Muscle of leg (tissue), 11 donors: ENCODE results near the gene CBFA2T3. TPM values are rescaled to one million over a fixed set of nuclear protein-coding genes. Genes with fewer than 3 reads are reported as not detected.

Experiments used
- DNase-seq: peaks from one replicate; pipeline ENCODE4 v3.0.0; 2013
- H3K27ac ChIP-seq: one replicate; pipeline ENCODE4 v1.5.1; 2013; ENCODE audit warnings: mild to moderate bottlenecking, low read length, control low read depth
- H3K27me3 ChIP-seq: one replicate; pipeline ENCODE4 v1.6.1; 2013; ENCODE audit warnings: low read length; ENCODE audit not compliant: control insufficient read depth, insufficient read depth
- H3K36me3 ChIP-seq: one replicate; pipeline ENCODE4 v1.6.1; 2013; ENCODE audit warnings: low read length; ENCODE audit not compliant: control insufficient read depth, insufficient read depth
- H3K4me1 ChIP-seq: one replicate; pipeline ENCODE4 v1.6.1; 2013; ENCODE audit warnings: low read length; ENCODE audit not compliant: control insufficient read depth, insufficient read depth
- H3K4me3 ChIP-seq: one replicate; pipeline ENCODE4 v1.5.1; 2013; ENCODE audit warnings: low read length, control low read depth
- H3K9me3 ChIP-seq: replicated peaks from 2 replicates; pipeline ENCODE4 v1.6.1; 2013; ENCODE audit warnings: low read depth, low read length; ENCODE audit not compliant: control insufficient read depth
- WGBS: methylation state at CpG from one replicate; pipeline ENCODE4 v1.1.5; 2013; ENCODE audit warnings: missing lambda C conversion rate; ENCODE audit not compliant: insufficient coverage; 5-methylcytosine and 5-hydroxymethylcytosine counted together
- polyA plus RNA-seq, 8 donors: library from polyadenylated mRNA; unstranded; fragments of 120-200 nt; gene quantifications; one replicate each; pipeline versions ENCODE4 v1.2.1 to v1.2.3, GENCODE V29; 2013; ENCODE audit warnings: inconsistent platforms in 1 of 8, low replicate concordance in 1 of 8; ENCODE audit not compliant: insufficient read length in 8 of 8, insufficient read depth in 1 of 8
- total RNA-seq: library from RNA; stranded (reverse); fragments of 120-200 nt; gene quantifications from one replicate; pipeline ENCODE4 v1.2.4, GENCODE V29; 2013

The CBFA2T3 gene
- total and polyA plus RNA-seq, 9 donors = 3.8 to 23.0 (median 17.8) TPM

- Histone ChIP-seq H3K27me3 (no peaks in the 10 kb centered on the region), H3K9me3 (no peaks in the 10 kb centered on the region), H3K36me3 (peaks cover 38% of the 10 kb centered on the region), H3K4me1 (no peaks in the 10 kb centered on the region), H3K27ac (no peak overlapping the region), H3K4me3 (no peak overlapping the region)
- DNase-seq = no peak
- 89% methylated on average over 20 of the region's 20 CpGs for WGBS
Observed at GRCh38 chr16:88837806-88838205, 139.2 kb downstream of the CBFA2T3 start.

- 86% methylated on average over 17 of the region's 17 CpGs for WGBS
- Histone ChIP-seq H3K36me3 (peaks cover 35% of the 10 kb centered on the region), H3K4me3 (no peak overlapping the region), H3K27me3 (no peaks in the 10 kb centered on the region), H3K4me1 (no peaks in the 10 kb centered on the region), H3K9me3 (no peaks in the 10 kb centered on the region), H3K27ac (no peak overlapping the region)
- no peak for DNase-seq
Observed at GRCh38 chr16:88836791-88837190, 140.2 kb downstream of the CBFA2T3 start.

- 89% methylated on average over 28 of the region's 33 CpGs for WGBS
- Histone ChIP-seq H3K4me3 (no peak overlapping the region), H3K36me3 (peaks cover 31% of the 10 kb centered on the region), H3K27ac (no peak overlapping the region), H3K4me1 (no peaks in the 10 kb centered on the region), H3K27me3 (no peaks in the 10 kb centered on the region), H3K9me3 (no peaks in the 10 kb centered on the region)
- no peak for DNase-seq
Observed at GRCh38 chr16:88835818-88836217, 141.2 kb downstream of the CBFA2T3 start.

- Histone ChIP-seq H3K27ac (no peak overlapping the region), H3K4me3 (no peak overlapping the region), H3K27me3 (no peaks in the 10 kb centered on the region), H3K4me1 (no peaks in the 10 kb centered on the region), H3K36me3 (peaks cover 28% of the 10 kb centered on the region), H3K9me3 (no peaks in the 10 kb centered on the region)
- DNase-seq = no peak
- WGBS = 77% methylated on average over 10 of the region's 11 CpGs
Observed at GRCh38 chr16:88835383-88835782, 141.6 kb downstream of the CBFA2T3 start.

GRCh38 chr16:88834670-88835069, 142.3 kb downstream of the CBFA2T3 start:
- 85% methylated on average over 11 of the region's 13 CpGs for WGBS
- Histone ChIP-seq H3K9me3 (no peaks in the 10 kb centered on the region), H3K27me3 (no peaks in the 10 kb centered on the region), H3K4me3 (no peak overlapping the region), H3K4me1 (no peaks in the 10 kb centered on the region), H3K27ac (no peak overlapping the region), H3K36me3 (peaks cover 21% of the 10 kb centered on the region)
- DNase-seq = no peak

- Histone ChIP-seq H3K36me3 (peaks cover 15% of the 10 kb centered on the region), H3K27ac (no peak overlapping the region), H3K27me3 (no peaks in the 10 kb centered on the region), H3K4me3 (no peak overlapping the region), H3K9me3 (no peaks in the 10 kb centered on the region), H3K4me1 (no peaks in the 10 kb centered on the region)
- WGBS = 95% methylated on average over 8 of the region's 13 CpGs
- DNase-seq = no peak
Observed at GRCh38 chr16:88833086-88833485, 143.9 kb downstream of the CBFA2T3 start.

- Histone ChIP-seq H3K4me3 (no peak overlapping the region), H3K27ac (no peak overlapping the region), H3K27me3 (no peaks in the 10 kb centered on the region), H3K36me3 (peaks cover 19% of the 10 kb centered on the region), H3K4me1 (no peaks in the 10 kb centered on the region), H3K9me3 (no peaks in the 10 kb centered on the region)
- DNase-seq = no peak
- whole genome bisulfite sequencing = 59% methylated on average over 12 of the region's 13 CpGs
Observed at GRCh38 chr16:88831838-88832237, 145.2 kb downstream of the CBFA2T3 start.

- Histone ChIP-seq H3K9me3 (no peaks in the 10 kb centered on the region), H3K27ac (no peak overlapping the region), H3K4me1 (no peaks in the 10 kb centered on the region), H3K27me3 (no peaks in the 10 kb centered on the region), H3K36me3 (peaks cover 24% of the 10 kb centered on the region), H3K4me3 (no peak overlapping the region)
- 95% methylated on average over 10 of the region's 14 CpGs for WGBS
- no peak for DNase-seq
Observed at GRCh38 chr16:88830783-88831182, 146.2 kb downstream of the CBFA2T3 start.

- H3K4me1 ChIP-seq = no peaks in the 10 kb centered on the region
- H3K4me3 ChIP-seq = no peak overlapping the region
- no peaks in the 10 kb centered on the region for H3K27me3 ChIP-seq
- no peaks in the 10 kb centered on the region for H3K9me3 ChIP-seq
- no peak overlapping the region for H3K27ac ChIP-seq
- peaks cover 26% of the 10 kb centered on the region for H3K36me3 ChIP-seq
- no peak for DNase-seq
- WGBS = 57% methylated on average over 8 of the region's 11 CpGs
Observed at GRCh38 chr16:88830258-88830657, 146.7 kb downstream of the CBFA2T3 start.

GRCh38 chr16:88828711-88829110, 148.3 kb downstream of the CBFA2T3 start:
- Histone ChIP-seq H3K9me3 (no peaks in the 10 kb centered on the region), H3K27me3 (no peaks in the 10 kb centered on the region), H3K36me3 (peaks cover 30% of the 10 kb centered on the region), H3K27ac (no peak overlapping the region), H3K4me1 (no peaks in the 10 kb centered on the region), H3K4me3 (no peak overlapping the region)
- WGBS = 89% methylated on average over 24 of the region's 24 CpGs
- no peak for DNase-seq

GRCh38 chr16:88827727-88828126, 149.3 kb downstream of the CBFA2T3 start:
- Histone ChIP-seq H3K27ac (no peak overlapping the region), H3K4me1 (no peaks in the 10 kb centered on the region), H3K4me3 (no peak overlapping the region), H3K36me3 (peaks cover 34% of the 10 kb centered on the region), H3K9me3 (no peaks in the 10 kb centered on the region), H3K27me3 (no peaks in the 10 kb centered on the region)
- WGBS = 81% methylated on average over 21 of the region's 21 CpGs
- DNase-seq = no peak
